B cell (primary cell): Measurements from ENCODE around the gene KRTAP9-4.
"Not testable (repeated sequence)": the region's sequence is repeated elsewhere in the genome, so short reads cannot be mapped to it uniquely, and the experiment has no call there.

ENCODE experiments used
- EZH2 ChIP-seq: IDR thresholded peaks from 2 replicates; pipeline ENCODE4 v1.6.1; 2012; ENCODE audit warnings: borderline replicate concordance, low read depth, mild to moderate bottlenecking, moderate library complexity, low read length; ENCODE audit not compliant: insufficient read depth, poor library complexity, severe bottlenecking
- TF ChIP-seq, protein P1 (sequence below): fragments of 200-600 bp; IDR thresholded peaks from one replicate; pipeline ENCODE4 v1.8.0; 2022; ENCODE audit warnings: antibody characterized with exemption, mild to moderate bottlenecking

DNA sequence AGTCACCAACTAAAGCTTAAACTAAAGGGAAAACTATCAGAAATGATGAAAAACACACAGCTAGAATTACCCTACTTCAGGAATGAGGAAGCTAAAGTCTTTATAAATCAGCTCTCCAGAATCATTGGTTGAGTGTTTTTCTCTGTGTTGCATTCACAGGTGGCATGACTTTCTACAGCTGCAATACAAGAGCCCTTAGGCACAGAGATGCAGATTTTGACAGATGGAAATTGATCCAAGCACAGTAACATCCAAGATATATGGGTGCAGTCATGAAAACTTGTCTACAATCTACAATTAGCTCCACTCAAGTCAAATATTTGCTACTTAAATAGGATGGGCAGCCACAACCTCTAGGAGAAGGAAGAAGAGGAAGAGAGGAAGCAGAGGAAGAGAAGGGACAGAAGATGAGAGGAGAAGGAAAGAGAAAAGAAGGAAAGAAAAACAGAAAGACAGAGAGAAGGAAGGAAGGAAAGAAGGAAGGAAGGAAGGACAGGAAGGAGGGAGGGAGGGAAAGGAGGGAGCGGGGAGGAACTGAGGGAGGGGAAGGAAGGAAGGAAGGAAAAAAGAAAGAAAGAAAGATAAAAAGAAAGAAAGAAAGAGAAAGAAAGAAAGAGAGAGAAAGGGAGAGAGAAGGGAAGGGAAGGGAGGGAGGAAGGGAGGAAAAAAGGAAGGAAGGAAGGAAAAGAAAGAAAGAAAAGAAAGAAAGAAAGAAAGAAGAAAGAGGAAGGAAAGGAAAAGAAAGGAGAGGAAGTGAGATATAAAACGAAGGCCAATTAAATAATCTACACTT, 2.3 kb upstream of the KRTAP9-4 start:
- TF ChIP-seq, protein P1, sequence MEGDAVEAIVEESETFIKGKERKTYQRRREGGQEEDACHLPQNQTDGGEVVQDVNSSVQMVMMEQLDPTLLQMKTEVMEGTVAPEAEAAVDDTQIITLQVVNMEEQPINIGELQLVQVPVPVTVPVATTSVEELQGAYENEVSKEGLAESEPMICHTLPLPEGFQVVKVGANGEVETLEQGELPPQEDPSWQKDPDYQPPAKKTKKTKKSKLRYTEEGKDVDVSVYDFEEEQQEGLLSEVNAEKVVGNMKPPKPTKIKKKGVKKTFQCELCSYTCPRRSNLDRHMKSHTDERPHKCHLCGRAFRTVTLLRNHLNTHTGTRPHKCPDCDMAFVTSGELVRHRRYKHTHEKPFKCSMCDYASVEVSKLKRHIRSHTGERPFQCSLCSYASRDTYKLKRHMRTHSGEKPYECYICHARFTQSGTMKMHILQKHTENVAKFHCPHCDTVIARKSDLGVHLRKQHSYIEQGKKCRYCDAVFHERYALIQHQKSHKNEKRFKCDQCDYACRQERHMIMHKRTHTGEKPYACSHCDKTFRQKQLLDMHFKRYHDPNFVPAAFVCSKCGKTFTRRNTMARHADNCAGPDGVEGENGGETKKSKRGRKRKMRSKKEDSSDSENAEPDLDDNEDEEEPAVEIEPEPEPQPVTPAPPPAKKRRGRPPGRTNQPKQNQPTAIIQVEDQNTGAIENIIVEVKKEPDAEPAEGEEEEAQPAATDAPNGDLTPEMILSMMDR = not testable (repeated sequence)
- not testable (repeated sequence) for TF ChIP-seq EZH2
